OCI-LY7 (cell line): Measurements from ENCODE around the gene RBMS1. TPM values are rescaled to one million over a fixed set of nuclear protein-coding genes. Genes with fewer than 3 reads are reported as not detected.

ENCODE experiments used
- BruUV-seq: library from RNA; stranded (reverse); fragments of 400-500 nt; replicated peaks from 2 replicates; lab custom pipeline; 2021; lab: Mats Ljungman, UMichigan
- CTCF ChIA-PET: fragments of 300-600 bp; sonication (Branson Sonifier 250); formaldehyde crosslinking; loops from one replicate; lab custom pipeline; 2022; ENCODE audit warnings: antibody characterized with exemption; ENCODE audit not compliant: unreplicated experiment; lab: Charles Lee
- POLR2A ChIA-PET: fragments of 300-600 bp; sonication (Branson Sonifier 250); formaldehyde crosslinking; loops from one replicate; lab custom pipeline; 2022; ENCODE audit warnings: antibody characterized with exemption; lab: Charles Lee
- DNase-seq: peaks from one replicate; pipeline ENCODE4 v3.0.0-alpha.2; 2015; ENCODE audit warnings: low spot score
- H2AFZ ChIP-seq: fragments of 200-600 bp; sonication (generic), shearing (Covaris generic); 2 replicates; pipeline ENCODE4 v1.6.1; 2014; ENCODE audit warnings: mild to moderate bottlenecking, antibody characterized with exemption, low read length, moderate library complexity
- H3K27ac ChIP-seq: fragments of 200-600 bp; sonication (generic); 2 replicates; pipeline ENCODE4 v1.5.1; 2014; ENCODE audit warnings: mixed run types, low read depth, mild to moderate bottlenecking, moderate library complexity, low read length, inconsistent platforms; ENCODE audit not compliant: poor library complexity, severe bottlenecking
- H3K36me3 ChIP-seq: fragments of 200-600 bp; sonication (generic); 2 replicates; pipeline ENCODE4 v1.6.1; 2014; ENCODE audit warnings: mild to moderate bottlenecking, antibody characterized with exemption, low read length, moderate library complexity, mixed read lengths; ENCODE audit not compliant: insufficient read depth
- H3K4me1 ChIP-seq: fragments of 200-600 bp; sonication (generic); 2 replicates; pipeline ENCODE4 v1.5.1; 2014; ENCODE audit warnings: mild to moderate bottlenecking, low read length; ENCODE audit not compliant: insufficient read depth, poor library complexity, severe bottlenecking
- H3K4me2 ChIP-seq: fragments of 200-600 bp; sonication (generic); 2 replicates; pipeline ENCODE4 v1.6.1; 2014; ENCODE audit warnings: mild to moderate bottlenecking, low read length
- H3K4me3 ChIP-seq: fragments of 200-600 bp; sonication (generic); 2 replicates; pipeline ENCODE4 v1.5.1; 2014; ENCODE audit warnings: mild to moderate bottlenecking, low read depth, low read length; ENCODE audit not compliant: poor library complexity, severe bottlenecking
- H3K79me2 ChIP-seq: fragments of 200-600 bp; sonication (generic); 2 replicates; pipeline ENCODE4 v1.6.1; 2016; ENCODE audit warnings: low read depth, mild to moderate bottlenecking, low read length, moderate library complexity, mixed read lengths; ENCODE audit not compliant: insufficient read depth
- H3K9me2 ChIP-seq: fragments of 200-600 bp; sonication (generic); 2 replicates; pipeline ENCODE4 v1.6.1; 2016; ENCODE audit warnings: mild to moderate bottlenecking, low read length, mixed read lengths; ENCODE audit not compliant: insufficient read depth
- H3K9me3 ChIP-seq: fragments of 200-600 bp; sonication (generic); 2 replicates; pipeline ENCODE4 v1.6.1; 2014; ENCODE audit warnings: mild to moderate bottlenecking, mixed run types, low read length, mixed read lengths
- H4K20me1 ChIP-seq: fragments of 200-600 bp; sonication (generic); 2 replicates; pipeline ENCODE4 v1.6.1; 2014; ENCODE audit warnings: mild to moderate bottlenecking, antibody characterized with exemption, low read length, moderate library complexity, mixed read lengths; ENCODE audit not compliant: insufficient read depth
- CTCF ChIP-seq: fragments of 200-600 bp; sonication (generic); conservative IDR thresholded peaks from 2 replicates; pipeline ENCODE4 v1.5.1; 2014; ENCODE audit warnings: mild to moderate bottlenecking, antibody characterized with exemption, low read length, moderate library complexity, mixed read lengths
- EZH2phosphoT487 ChIP-seq: fragments of 200-600 bp; sonication (generic); IDR thresholded peaks from 2 replicates; pipeline ENCODE4 v1.6.1; 2018; ENCODE audit warnings: low read depth, borderline replicate concordance, mild to moderate bottlenecking, mixed run types, antibody characterized with exemption, low read length, moderate library complexity, mixed read lengths
- intact Hi-C: fragments of 100-400 bp; cut with micrococcal nuclease; formaldehyde crosslinking; loops from one replicate; pipeline ENCODE4 v1.10.0; 2022; ENCODE audit not compliant: unreplicated experiment
- total RNA-seq, 2 experiments: library from RNA; depleted of rRNA in 1 of 2; stranded (reverse); fragments of >200 nt in 1 of 2; shearing (Covaris generic) in 1 of 2; gene quantifications; 2 replicates each; pipeline ENCODE4 v1.2.3, GENCODE V29; 2014 to 2022

Gene RBMS1
- total RNA-seq, 2 experiments from 2014 or later, result 29.5 to 35.7 TPM

- POLR2A ChIA-PET, result interaction anchor here (0.7 kb wide), 1 partner anchor 20 kb away, joined by 3 read pairs; no protein-coding TSS in a partner anchor
- no TSS peak for BruUV-seq
- H3K79me2 ChIP-seq, result no peaks in the 10 kb centered on the region; the same call in 1 of the 2 replicates
- H3K4me3 ChIP-seq, result no peak overlapping the region
- no peaks in the 10 kb centered on the region for H3K9me2 ChIP-seq
- no peak overlapping the region for H3K27ac ChIP-seq
- DNase-seq, result no peak
- H3K4me2 ChIP-seq, result no peak overlapping the region
- TF ChIP-seq EZH2phosphoT487 (no peak), CTCF (no peak)
- H2AFZ ChIP-seq, result no peak overlapping the region
- H3K36me3 ChIP-seq, result no peaks in the 10 kb centered on the region
- H3K9me3 ChIP-seq, result no peaks in the 10 kb centered on the region
- no peaks in the 10 kb centered on the region for H3K4me1 ChIP-seq
- intact Hi-C loops, result no loop called here
- CTCF ChIA-PET, result no interaction called here
- no peaks in the 10 kb centered on the region for H4K20me1 ChIP-seq
Observed at GRCh38 chr2:160465406-160465805, 28.2 kb downstream of the RBMS1 start.

- no peaks in the 10 kb centered on the region; the same call in 1 of the 2 replicates for H3K79me2 ChIP-seq
Observed at GRCh38 chr2:160465002-160465401, 28.6 kb downstream of the RBMS1 start.

More at GRCh38 chr2:160465002-160465401, 28.6 kb downstream of the RBMS1 start:
- no peaks in the 10 kb centered on the region for H3K9me2 ChIP-seq
- H2AFZ ChIP-seq, result no peak overlapping the region
- H3K27ac ChIP-seq, result no peak overlapping the region
- no peaks in the 10 kb centered on the region for H4K20me1 ChIP-seq
- no peak overlapping the region for H3K4me2 ChIP-seq
- no peaks in the 10 kb centered on the region for H3K4me1 ChIP-seq
- TF ChIP-seq EZH2phosphoT487, result no peak
- no peak for TF ChIP-seq CTCF
- H3K4me3 ChIP-seq, result no peak overlapping the region
- no TSS peak for BruUV-seq
- CTCF ChIA-PET, result no interaction called here
- intact Hi-C loops, result no loop called here
- no peaks in the 10 kb centered on the region for H3K9me3 ChIP-seq
- POLR2A ChIA-PET, result no interaction called here
- DNase-seq, result no peak
- no peaks in the 10 kb centered on the region for H3K36me3 ChIP-seq
